Forelimb muscle (tissue), 1 donor: Measurements from ENCODE around the gene TMIGD3. TPM values are rescaled to one million over a fixed set of nuclear protein-coding genes. Genes with fewer than 3 reads are reported as not detected.

Experiments used
- DNase-seq: peaks from one replicate; pipeline ENCODE4 v3.0.0-alpha.2; 2013; ENCODE audit warnings: low read depth
- polyA plus RNA-seq: library from polyadenylated mRNA; unstranded; fragments of 120-200 nt; gene quantifications from one replicate; pipeline ENCODE4 v1.2.1, GENCODE V29; 2013; ENCODE audit not compliant: insufficient read length

TMIGD3 gene
- polyA plus RNA-seq, 1 donor: 0.24 TPM

- no peak for DNase-seq
These were observed 54.9 kb downstream of the TMIGD3 start for GRCh38 chr1:111448482-111448917.

GRCh38 chr1:111446967-111447892 is 56.2 kb downstream of the TMIGD3 start:
- no peak for DNase-seq

- no peak for DNase-seq
These were observed 56.9 kb downstream of the TMIGD3 start for GRCh38 chr1:111446546-111446945.

- no peak for DNase-seq
These were observed 59.4 kb downstream of the TMIGD3 start for GRCh38 chr1:111444031-111444430.

- DNase-seq: no peak
These were observed 61.0 kb downstream of the TMIGD3 start for GRCh38 chr1:111442457-111442856.

GRCh38 chr1:111441573-111442192 is 61.8 kb downstream of the TMIGD3 start:
- DNase-seq: no peak

- no peak for DNase-seq
These were observed 63.7 kb downstream of the TMIGD3 start for GRCh38 chr1:111439461-111440351.

GRCh38 chr1:111436726-111437125 is 66.7 kb downstream of the TMIGD3 start:
- no peak for DNase-seq

Other genes starting within 250 kb of the TMIGD3 start
- not detected for gene CHIA, start 212.8 kb downstream of the TMIGD3 start, polyA plus RNA-seq
- gene OVGP1, start 75.9 kb downstream of the TMIGD3 start, polyA plus RNA-seq: 2.0 TPM
- 36.1 TPM for gene WDR77, start 54.4 kb downstream of the TMIGD3 start, polyA plus RNA-seq
- gene ATP5PB, start 54.2 kb downstream of the TMIGD3 start, polyA plus RNA-seq: 280 TPM
- gene C1orf162, start 29.6 kb downstream of the TMIGD3 start, polyA plus RNA-seq: 5.3 TPM
- gene ADORA3, start within 50 bp of the TMIGD3 start, polyA plus RNA-seq: 0.40 TPM
- 48.6 TPM for gene RAP1A, start 116.2 kb upstream of the TMIGD3 start, polyA plus RNA-seq
- 61.5 TPM for gene INKA2, start 235.8 kb upstream of the TMIGD3 start, polyA plus RNA-seq